K562 (cell line): Measurements from ENCODE around the gene GRIA1. TPM values are rescaled to one million over a fixed set of nuclear protein-coding genes. Genes with fewer than 3 reads are reported as not detected.

Experiments used
- NEUROD1 ChIP-seq: fragments of 150-350 bp; IDR thresholded peaks from 2 replicates; pipeline ENCODE4 v1.6.1; 2014; ENCODE audit warnings: borderline replicate concordance, low read length, low read depth; ENCODE audit not compliant: partially characterized antibody
- RHOXF2B ChIP-seq: fragments of 250-450 bp; sonication (Bioruptor Pico); conservative IDR thresholded peaks from 2 replicates; pipeline ENCODE4 v1.5.1; 2021
- TARDBP ChIP-seq: fragments of 450-650 bp; IDR thresholded peaks from 2 replicates; pipeline ENCODE4 v1.6.1; 2016
- ZKSCAN8 ChIP-seq: fragments of 200-800 bp; sonication (Bioruptor generic); IDR thresholded peaks from 2 replicates; pipeline ENCODE4 v1.6.1; 2016; ENCODE audit warnings: missing genetic modification characterization, missing compliant biosample characterization
- ZNF3 ChIP-seq: fragments of 250-450 bp; sonication (Bioruptor Pico); IDR thresholded peaks from 2 replicates; pipeline ENCODE4 v1.5.0; 2021; ENCODE audit warnings: mild to moderate bottlenecking, moderate library complexity
- ZNF584 ChIP-seq: fragments of 200-800 bp; sonication (Bioruptor generic); IDR thresholded peaks from 2 replicates; pipeline ENCODE4 v1.6.1; 2016; ENCODE audit warnings: low read depth, mild to moderate bottlenecking, missing genetic modification characterization, missing compliant biosample characterization
- polyA plus RNA-seq, 8 experiments: library from polyadenylated mRNA; depleted of rRNA in 4 of 8; stranded (reverse) in 5 of 8; unstranded in 3 of 8; fragments of >200 nt; fragmentation: Nextera tagmentation in 2 of 8; fragmentation: Illumina TruSeq in 1 of 8; extraction: Ambion mirVana in 2 of 8; extraction: Trizol in 1 of 8; gene quantifications; 2 replicates each; pipeline versions ENCODE4 v1.2.1 to v1.2.3, GENCODE V29; 2011 to 2014; ENCODE audit warnings: inconsistent platforms in 1 of 8, missing spikeins in 1 of 8
- total RNA-seq, 7 experiments: library from RNA; depleted of rRNA in 6 of 7; stranded (reverse); fragments of >200 nt in 6 of 7; fragmentation: Illumina TruSeq in 2 of 7; extraction: Trizol in 2 of 7; gene quantifications; 2 replicates each; pipeline versions ENCODE4 v1.2.1 to v1.2.3, GENCODE V29; 2011 to 2021; ENCODE audit warnings: low replicate concordance in 1 of 7
- TF ChIP-seq, protein P1 (sequence below), 2 experiments: fragments of 450-650 bp; formaldehyde crosslinking in 1 of 2; IDR thresholded peaks; 2 replicates each; pipeline versions ENCODE4 v1.4.0 to v1.6.1; 2014 to 2020; ENCODE audit warnings: mild to moderate bottlenecking in 2 of 2, borderline replicate concordance in 1 of 2, low read depth in 1 of 2
- TF ChIP-seq, protein P2 (sequence below): sonication (generic); formaldehyde crosslinking; IDR thresholded peaks from 2 replicates; pipeline ENCODE4 v1.8.1; 2023; ENCODE audit warnings: missing genetic modification reagents, mild to moderate bottlenecking, borderline replicate concordance

Gene GRIA1
- total and polyA plus RNA-seq, 9 of the 15 experiments (the other 6 are each of a cell fraction or from before 2014, with no cell fraction given) = not detected

DNA sequence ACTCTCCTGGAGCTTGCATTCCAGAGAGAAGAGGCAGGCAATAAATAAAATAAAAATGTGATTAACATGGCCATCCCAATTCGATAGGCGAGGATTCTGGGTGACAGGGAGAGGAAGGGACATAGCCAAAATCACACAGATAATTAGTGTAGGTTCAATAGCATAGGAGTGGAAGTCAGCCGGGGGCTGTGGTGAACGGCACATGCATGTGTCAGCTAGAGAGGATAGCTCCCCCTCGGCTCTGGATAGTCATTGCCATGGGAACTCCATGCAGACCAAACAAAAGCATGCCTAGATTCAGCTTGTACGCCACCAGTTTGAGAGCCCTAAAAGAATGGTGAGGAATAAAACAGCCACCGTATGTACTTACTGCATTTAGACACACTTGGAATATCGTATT is 223.5 kb downstream of the GRIA1 start (continued):
- TF ChIP-seq, protein P1, sequence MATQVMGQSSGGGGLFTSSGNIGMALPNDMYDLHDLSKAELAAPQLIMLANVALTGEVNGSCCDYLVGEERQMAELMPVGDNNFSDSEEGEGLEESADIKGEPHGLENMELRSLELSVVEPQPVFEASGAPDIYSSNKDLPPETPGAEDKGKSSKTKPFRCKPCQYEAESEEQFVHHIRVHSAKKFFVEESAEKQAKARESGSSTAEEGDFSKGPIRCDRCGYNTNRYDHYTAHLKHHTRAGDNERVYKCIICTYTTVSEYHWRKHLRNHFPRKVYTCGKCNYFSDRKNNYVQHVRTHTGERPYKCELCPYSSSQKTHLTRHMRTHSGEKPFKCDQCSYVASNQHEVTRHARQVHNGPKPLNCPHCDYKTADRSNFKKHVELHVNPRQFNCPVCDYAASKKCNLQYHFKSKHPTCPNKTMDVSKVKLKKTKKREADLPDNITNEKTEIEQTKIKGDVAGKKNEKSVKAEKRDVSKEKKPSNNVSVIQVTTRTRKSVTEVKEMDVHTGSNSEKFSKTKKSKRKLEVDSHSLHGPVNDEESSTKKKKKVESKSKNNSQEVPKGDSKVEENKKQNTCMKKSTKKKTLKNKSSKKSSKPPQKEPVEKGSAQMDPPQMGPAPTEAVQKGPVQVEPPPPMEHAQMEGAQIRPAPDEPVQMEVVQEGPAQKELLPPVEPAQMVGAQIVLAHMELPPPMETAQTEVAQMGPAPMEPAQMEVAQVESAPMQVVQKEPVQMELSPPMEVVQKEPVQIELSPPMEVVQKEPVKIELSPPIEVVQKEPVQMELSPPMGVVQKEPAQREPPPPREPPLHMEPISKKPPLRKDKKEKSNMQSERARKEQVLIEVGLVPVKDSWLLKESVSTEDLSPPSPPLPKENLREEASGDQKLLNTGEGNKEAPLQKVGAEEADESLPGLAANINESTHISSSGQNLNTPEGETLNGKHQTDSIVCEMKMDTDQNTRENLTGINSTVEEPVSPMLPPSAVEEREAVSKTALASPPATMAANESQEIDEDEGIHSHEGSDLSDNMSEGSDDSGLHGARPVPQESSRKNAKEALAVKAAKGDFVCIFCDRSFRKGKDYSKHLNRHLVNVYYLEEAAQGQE (IDR thresholded peaks at IDR 0.05; ENCODE audit: borderline replicate concordance) = no peak
- TF ChIP-seq, protein P1 (CRISPR knock-in tag; IDR thresholded peaks at IDR 0.05; ENCODE audit: low read depth) = no peak
- no peak for TF ChIP-seq NEUROD1
- TF ChIP-seq ZNF584 (CRISPR knock-in tag) = no peak
- no peak for TF ChIP-seq RHOXF2B (CRISPR knock-in tag)
- TF ChIP-seq ZKSCAN8 (CRISPR knock-in tag) = no peak
- TF ChIP-seq ZNF3 = no peak
- TF ChIP-seq, protein P2, sequence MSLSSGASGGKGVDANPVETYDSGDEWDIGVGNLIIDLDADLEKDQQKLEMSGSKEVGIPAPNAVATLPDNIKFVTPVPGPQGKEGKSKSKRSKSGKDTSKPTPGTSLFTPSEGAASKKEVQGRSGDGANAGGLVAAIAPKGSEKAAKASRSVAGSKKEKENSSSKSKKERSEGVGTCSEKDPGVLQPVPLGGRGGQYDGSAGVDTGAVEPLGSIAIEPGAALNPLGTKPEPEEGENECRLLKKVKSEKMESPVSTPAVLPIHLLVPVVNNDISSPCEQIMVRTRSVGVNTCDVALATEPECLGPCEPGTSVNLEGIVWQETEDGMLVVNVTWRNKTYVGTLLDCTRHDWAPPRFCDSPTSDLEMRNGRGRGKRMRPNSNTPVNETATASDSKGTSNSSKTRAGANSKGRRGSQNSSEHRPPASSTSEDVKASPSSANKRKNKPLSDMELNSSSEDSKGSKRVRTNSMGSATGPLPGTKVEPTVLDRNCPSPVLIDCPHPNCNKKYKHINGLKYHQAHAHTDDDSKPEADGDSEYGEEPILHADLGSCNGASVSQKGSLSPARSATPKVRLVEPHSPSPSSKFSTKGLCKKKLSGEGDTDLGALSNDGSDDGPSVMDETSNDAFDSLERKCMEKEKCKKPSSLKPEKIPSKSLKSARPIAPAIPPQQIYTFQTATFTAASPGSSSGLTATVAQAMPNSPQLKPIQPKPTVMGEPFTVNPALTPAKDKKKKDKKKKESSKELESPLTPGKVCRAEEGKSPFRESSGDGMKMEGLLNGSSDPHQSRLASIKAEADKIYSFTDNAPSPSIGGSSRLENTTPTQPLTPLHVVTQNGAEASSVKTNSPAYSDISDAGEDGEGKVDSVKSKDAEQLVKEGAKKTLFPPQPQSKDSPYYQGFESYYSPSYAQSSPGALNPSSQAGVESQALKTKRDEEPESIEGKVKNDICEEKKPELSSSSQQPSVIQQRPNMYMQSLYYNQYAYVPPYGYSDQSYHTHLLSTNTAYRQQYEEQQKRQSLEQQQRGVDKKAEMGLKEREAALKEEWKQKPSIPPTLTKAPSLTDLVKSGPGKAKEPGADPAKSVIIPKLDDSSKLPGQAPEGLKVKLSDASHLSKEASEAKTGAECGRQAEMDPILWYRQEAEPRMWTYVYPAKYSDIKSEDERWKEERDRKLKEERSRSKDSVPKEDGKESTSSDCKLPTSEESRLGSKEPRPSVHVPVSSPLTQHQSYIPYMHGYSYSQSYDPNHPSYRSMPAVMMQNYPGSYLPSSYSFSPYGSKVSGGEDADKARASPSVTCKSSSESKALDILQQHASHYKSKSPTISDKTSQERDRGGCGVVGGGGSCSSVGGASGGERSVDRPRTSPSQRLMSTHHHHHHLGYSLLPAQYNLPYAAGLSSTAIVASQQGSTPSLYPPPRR (CRISPR knock-in tag) = no peak
- TF ChIP-seq TARDBP = no peak
